ENCODE measurements around the gene TRAPPC5. TPM values are rescaled to one million over a fixed set of nuclear protein-coding genes. Genes with fewer than 3 reads are reported as not detected.

Gene TRAPPC5
- polyA plus RNA-seq, 1 of the 3 experiments (the other 2 are of a cell fraction): 49.4 TPM

GRCh38 chr19:7668842-7669241, 11.8 kb upstream of the TRAPPC5 start, which contains the start of gene RETN:
Gene RETN (plus strand): TSS chr19:7669049. CDS start chr19:7669327, 278 bp downstream.
- Histone ChIP-seq H3K36me3 (replicated peaks in 1 of 2; ENCODE audit: control insufficient read depth in 1 of 2, insufficient read depth in 2 of 2, low read length in 1 of 2) (no peaks in the 10 kb centered on the region), H4K20me1 (ENCODE audit: insufficient read depth) (no peaks in the 10 kb centered on the region), H2AFZ (ENCODE audit: low read depth) (no peak within 1 kb of the TSS), H3K9ac (no peak within 1 kb of the TSS), H3F3A (replicated peaks; ENCODE audit: insufficient read depth) (no peaks in the 10 kb centered on the region), H3K4me2 (no peak within 1 kb of the TSS), H3K4me1 (ENCODE audit: control insufficient read depth in 1 of 2, insufficient read depth in 2 of 2, low read depth in 1 of 2, low read length in 1 of 2) (no peaks in the 10 kb centered on the region), H3K27ac (ENCODE audit: low read depth in 2 of 2, low read length in 1 of 2) (no peak within 1 kb of the TSS), H3K27me3 (ENCODE audit: insufficient read depth) (peaks cover 66% of the 10 kb centered on the region), H3K79me2 (ENCODE audit: insufficient read depth) (no peaks in the 10 kb centered on the region), H3K4me3 (ENCODE audit: low read depth in 2 of 2, low read length in 1 of 2) (no peak within 1 kb of the TSS), H3K9me2 (no peaks in the 10 kb centered on the region), H3K9me3 (no peaks in the 10 kb centered on the region)
- WGBS (ENCODE audit: low lambda C conversion rate): 40% methylated on average over 5 of the region's 9 CpGs
- DNase-seq: no peak
- ChIA-PET CTCF (interaction anchor here (0.6 to 4.3 kb wide), 6 partner anchors 12 to 315 kb away, joined by 3 to 16 read pairs (median 6); partner anchors contain the start of gene TRAPPC5), POLR2A (no interaction called here)
- TF ChIP-seq RXRA (IDR thresholded peaks at IDR 0.05; ENCODE audit: borderline replicate concordance, low read depth) (no peak), MEF2A (IDR thresholded peaks at IDR 0.05; ENCODE audit: borderline replicate concordance, low read depth) (no peak), POLR2AphosphoS5 (IDR thresholded peaks at IDR 0.05; ENCODE audit: low read depth, low read length) (no peak), ZBTB33 (IDR thresholded peaks at IDR 0.05; ENCODE audit: borderline replicate concordance, low read depth) (no peak), RFX5 (IDR thresholded peaks at IDR 0.05; ENCODE audit: low read length) (no peak), FOSL2 (IDR thresholded peaks at IDR 0.05; ENCODE audit: borderline replicate concordance, low read depth) (no peak), NFIC (IDR thresholded peaks at IDR 0.05; ENCODE audit: borderline replicate concordance) (no peak), EP300 (IDR thresholded peaks at IDR 0.05; ENCODE audit: borderline replicate concordance in 1 of 2, low read depth in 1 of 2, low read length in 1 of 2) (no peak), SIN3A (IDR thresholded peaks at IDR 0.05; ENCODE audit: borderline replicate concordance, low read depth, low read length) (no peak), SMC3 (IDR thresholded peaks at IDR 0.05; ENCODE audit: low read depth, low read length) (no peak), TCF12 (IDR thresholded peaks at IDR 0.05) (no peak), JUND (IDR thresholded peaks at IDR 0.05) (no peak), IRF3 (IDR thresholded peaks at IDR 0.05; ENCODE audit: low read depth, low read length) (no peak), ELF1 (IDR thresholded peaks at IDR 0.05) (no peak), RCOR1 (IDR thresholded peaks at IDR 0.05; ENCODE audit: low read length) (no peak), GATA2 (CRISPR knock-in tag; IDR thresholded peaks at IDR 0.05) (no peak)

DNA sequence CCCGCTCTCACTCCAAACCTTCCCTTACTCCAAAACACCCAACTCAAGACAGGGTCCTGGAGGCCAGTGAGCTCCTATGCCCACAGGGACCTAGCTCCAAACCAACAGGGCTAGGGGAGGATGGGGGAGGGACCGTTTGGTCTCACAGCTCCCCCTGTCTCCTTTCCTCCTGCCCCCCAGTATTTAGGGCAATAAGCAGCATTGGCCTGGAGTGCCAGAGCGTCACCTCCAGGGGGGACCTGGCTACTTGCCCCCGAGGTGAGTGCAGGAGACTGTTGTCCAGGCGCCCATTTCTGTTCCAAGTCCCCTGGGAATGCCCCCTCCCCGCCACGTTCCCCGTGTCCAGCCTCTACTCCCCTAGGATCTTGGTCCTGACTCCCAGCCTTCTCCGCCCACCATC, 11.0 kb upstream of the TRAPPC5 start:
- POLR2A ChIA-PET: no interaction called here
- no peak overlapping the region for H3K9ac ChIP-seq
- no peaks in the 10 kb centered on the region for H3K36me3 ChIP-seq (replicated peaks in 1 of 2; ENCODE audit: control insufficient read depth in 1 of 2, insufficient read depth in 2 of 2, low read length in 1 of 2)
- WGBS (ENCODE audit: low lambda C conversion rate): 24% methylated on average over 7 of the region's 9 CpGs
- no peak overlapping the region for H3K4me2 ChIP-seq
- no peaks in the 10 kb centered on the region for H3K9me2 ChIP-seq
- no peak overlapping the region for H2AFZ ChIP-seq (ENCODE audit: low read depth)
- CTCF ChIA-PET: interaction anchor here (0.6 to 4.3 kb wide), 6 partner anchors 11 to 635 kb away, joined by 3 to 16 read pairs (median 4); partner anchors contain the start of gene TRAPPC5
- H4K20me1 ChIP-seq (ENCODE audit: insufficient read depth): no peaks in the 10 kb centered on the region
- H3K27ac ChIP-seq (ENCODE audit: low read depth in 2 of 2, low read length in 1 of 2): no peak overlapping the region
- peaks cover 58% of the 10 kb centered on the region for H3K27me3 ChIP-seq (ENCODE audit: insufficient read depth)
- no peaks in the 10 kb centered on the region for H3K4me1 ChIP-seq (ENCODE audit: control insufficient read depth in 1 of 2, insufficient read depth in 2 of 2, low read depth in 1 of 2, low read length in 1 of 2)
- no peak for DNase-seq
- H3K9me3 ChIP-seq: no peaks in the 10 kb centered on the region
- no peaks in the 10 kb centered on the region for H3F3A ChIP-seq (replicated peaks; ENCODE audit: insufficient read depth)
- no peak overlapping the region for H3K4me3 ChIP-seq (ENCODE audit: low read depth in 2 of 2, low read length in 1 of 2)
- H3K79me2 ChIP-seq (ENCODE audit: insufficient read depth): no peaks in the 10 kb centered on the region
- TF ChIP-seq RAD21 (IDR thresholded peaks at IDR 0.05; ENCODE audit: low read length) (no peak), NRF1 (IDR thresholded peaks at IDR 0.05; ENCODE audit: low read depth, low read length) (no peak), ZBTB33 (IDR thresholded peaks at IDR 0.05; ENCODE audit: borderline replicate concordance, low read depth) (no peak), FOXJ3 (CRISPR knock-in tag; IDR thresholded peaks at IDR 0.05) (no peak), SMC3 (IDR thresholded peaks at IDR 0.05; ENCODE audit: low read depth, low read length) (no peak), CHD2 (IDR thresholded peaks at IDR 0.05; ENCODE audit: low read length, partially characterized antibody) (no peak)
- TF ChIP-seq, protein P1, sequence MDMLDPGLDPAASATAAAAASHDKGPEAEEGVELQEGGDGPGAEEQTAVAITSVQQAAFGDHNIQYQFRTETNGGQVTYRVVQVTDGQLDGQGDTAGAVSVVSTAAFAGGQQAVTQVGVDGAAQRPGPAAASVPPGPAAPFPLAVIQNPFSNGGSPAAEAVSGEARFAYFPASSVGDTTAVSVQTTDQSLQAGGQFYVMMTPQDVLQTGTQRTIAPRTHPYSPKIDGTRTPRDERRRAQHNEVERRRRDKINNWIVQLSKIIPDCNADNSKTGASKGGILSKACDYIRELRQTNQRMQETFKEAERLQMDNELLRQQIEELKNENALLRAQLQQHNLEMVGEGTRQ (IDR thresholded peaks at IDR 0.05; ENCODE audit: borderline replicate concordance, low read depth, low read length): no peak
